ENCODE results near the gene HBS1L.

HBS1L gene

GRCh38 chr6:134997133-134997995 is 57.3 kb downstream of the HBS1L start:
- DNase-seq = no peak

DNA sequence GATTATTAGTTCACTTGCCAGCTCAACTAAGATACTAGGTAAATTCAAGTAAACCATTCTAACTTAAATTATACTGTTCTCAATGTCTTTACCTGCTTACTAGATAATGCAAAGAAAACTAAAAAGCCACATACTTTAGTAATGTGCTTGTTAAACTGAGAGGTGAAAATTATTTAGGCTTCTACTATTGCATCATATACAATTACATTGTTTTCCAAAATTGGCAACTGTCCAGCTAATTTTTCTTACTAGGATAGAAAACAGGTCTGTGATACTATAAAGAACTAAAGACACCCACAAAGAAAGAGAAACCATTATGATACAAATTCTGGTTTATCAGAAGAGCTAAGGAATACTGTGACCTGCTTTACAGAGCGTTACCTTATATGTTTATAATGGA is 59.1 kb downstream of the HBS1L start:
- no peak for DNase-seq

DNA sequence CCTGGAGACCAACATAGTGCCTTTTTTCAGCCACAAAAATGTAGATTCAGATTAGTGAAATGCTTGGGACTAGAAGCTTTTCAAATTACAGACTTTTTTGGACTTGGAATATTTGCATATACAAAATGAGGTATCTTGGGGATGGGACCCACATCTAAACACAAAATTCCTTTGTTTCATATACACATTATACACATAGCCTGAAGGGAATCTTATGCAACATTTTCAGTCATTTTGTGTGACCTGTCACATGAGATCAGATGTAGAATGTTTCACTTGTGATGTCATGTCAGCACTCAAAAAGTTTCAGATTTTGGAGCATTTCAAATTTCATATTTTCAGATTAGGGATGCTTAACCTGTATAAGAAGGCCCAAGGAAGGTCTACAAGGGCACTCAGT is 60.2 kb downstream of the HBS1L start:
- no peak for DNase-seq

DNA sequence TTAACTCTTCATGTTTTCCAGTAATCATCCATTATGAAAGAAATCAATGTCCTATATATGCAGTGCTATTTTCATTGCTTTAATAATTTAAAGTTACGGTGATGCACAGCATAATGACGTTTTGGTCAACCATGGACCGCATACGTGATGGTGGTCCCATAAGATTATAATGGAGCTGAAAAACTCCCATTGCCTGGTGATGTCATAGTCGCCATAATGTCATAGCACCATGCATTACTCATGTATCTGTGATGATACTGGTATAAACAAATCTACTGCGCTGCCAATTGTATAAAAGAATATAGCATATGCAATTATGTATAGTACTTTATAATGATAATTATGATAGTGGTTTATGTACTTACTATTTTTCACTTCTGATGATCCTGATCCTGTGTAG is 62.5 kb downstream of the HBS1L start:
- no peak for DNase-seq

DNA sequence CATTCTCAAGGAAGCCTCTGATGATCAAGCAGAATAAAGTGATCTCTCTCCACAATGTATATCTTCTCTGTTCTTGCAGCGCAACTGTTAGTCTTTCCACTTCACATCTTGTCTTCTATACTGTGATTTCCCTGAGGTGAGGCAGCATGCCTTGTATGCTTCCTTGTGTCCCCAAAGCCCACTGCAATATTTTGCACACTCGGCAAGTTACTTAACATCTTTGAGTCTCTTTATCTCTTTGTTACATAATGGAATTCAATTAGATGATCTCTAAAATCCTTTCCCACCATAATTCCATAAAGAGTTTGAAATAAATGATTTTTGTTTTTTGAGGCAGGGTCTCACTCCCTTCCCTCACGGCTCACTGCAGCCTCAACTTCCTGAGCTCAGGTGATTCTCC is 64.4 kb downstream of the HBS1L start:
- DNase-seq = no peak

DNA sequence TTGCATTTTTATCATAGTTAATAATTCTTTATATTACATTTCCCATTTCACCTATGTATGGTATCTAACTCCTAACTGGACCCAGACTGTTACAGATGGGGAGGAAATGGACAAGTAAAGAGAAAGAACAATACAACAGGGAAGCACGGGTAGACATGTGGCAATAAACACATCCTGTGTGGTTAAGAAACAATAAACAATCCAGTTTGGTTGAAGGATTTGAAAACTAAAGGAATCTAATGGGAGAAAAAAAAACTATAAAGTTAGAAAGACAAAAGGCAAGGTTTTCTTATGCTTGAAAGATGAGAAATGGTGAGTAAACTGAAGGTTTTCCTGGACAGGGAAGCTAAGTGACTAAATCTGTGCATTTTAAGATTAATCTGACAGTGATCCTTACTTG is 69.8 kb downstream of the HBS1L start:
- DNase-seq = no peak

DNA sequence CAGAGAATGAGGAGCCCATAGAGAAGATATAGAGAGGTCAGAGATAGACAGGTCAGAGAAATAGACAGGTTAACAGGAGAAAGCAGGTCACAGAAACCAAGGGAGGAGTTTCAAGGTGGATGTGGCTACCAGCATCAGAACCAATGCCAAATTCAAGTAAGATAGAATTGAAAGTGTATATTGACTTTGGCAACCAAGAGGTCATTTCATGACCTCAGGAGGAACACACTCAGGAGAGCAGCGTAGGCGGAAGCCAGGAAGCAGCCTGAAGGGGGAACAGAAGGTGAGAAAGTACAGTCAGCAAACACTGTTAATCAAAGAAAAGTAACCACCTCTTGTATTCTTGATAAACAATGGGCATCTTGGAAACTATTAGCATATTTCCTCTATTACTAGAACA is 70.8 kb downstream of the HBS1L start:
- DNase-seq = no peak

GRCh38 chr6:134982161-134982560 is 72.5 kb downstream of the HBS1L start:
- no peak for DNase-seq

- DNase-seq = no peak
These were observed 73.8 kb downstream of the HBS1L start for GRCh38 chr6:134980846-134981245.

DNA sequence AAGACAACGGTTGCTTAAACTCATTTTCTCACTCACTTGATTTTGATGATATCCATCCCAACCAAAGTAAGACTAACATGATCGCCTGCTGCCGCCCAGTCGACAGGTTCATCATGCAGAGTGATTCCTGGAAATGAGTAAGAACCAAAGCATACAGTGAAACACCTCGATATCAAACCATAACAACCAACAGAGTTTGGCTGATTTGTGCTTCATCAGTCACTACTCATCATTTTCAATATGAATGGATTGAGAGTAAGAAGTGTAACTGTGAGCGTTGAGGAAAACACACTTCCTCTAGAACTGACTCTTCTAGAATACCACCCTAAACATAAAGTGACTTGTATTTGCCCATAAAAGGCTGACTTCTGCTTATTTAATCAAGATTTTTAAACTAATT is 75.5 kb downstream of the HBS1L start:
- DNase-seq = no peak

- DNase-seq = no peak
These were observed 80.3 kb downstream of the HBS1L start for GRCh38 chr6:134974370-134974769.

DNA sequence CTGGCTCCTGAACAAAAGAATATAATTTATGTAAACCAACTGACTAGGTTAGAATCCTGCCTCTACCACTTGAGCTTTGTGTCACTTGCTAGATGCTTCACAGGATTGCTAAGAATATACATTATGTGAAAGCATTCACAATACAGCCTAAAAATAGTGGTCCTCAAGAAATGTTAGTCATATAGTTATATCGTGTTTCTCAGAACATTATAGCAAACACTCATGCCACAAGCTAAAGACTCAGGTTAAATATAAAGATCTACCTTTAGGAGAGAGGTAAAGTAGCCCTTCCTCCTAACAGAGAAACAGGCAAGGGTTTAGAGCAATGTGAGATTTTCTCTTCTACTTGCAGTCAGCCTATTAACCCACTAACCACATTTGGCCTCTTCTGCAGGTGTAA is 86.9 kb downstream of the HBS1L start:
- DNase-seq = no peak

- DNase-seq = no peak
These were observed 90.0 kb downstream of the HBS1L start for GRCh38 chr6:134964451-134965203.

GRCh38 chr6:134962421-134962820 is 92.2 kb downstream of the HBS1L start:
- DNase-seq = no peak

DNA sequence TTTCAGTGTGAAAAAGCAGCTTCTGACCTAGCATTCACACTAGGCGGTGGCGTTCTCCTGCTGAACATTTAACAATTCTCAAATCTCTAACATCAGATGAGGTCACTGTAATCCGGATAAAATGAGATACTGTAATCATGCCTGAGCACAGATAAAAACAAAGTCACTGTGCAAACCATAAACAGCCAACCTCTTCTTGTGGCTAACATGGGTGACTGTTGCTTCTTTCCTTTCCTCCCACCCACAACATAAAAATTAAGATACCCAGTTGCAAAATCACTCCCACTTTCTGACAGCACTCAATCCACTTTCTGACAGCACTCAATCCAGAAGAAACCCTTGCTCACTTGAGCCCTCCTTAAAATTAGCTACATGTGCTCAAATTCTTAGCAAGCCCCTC is 93.3 kb downstream of the HBS1L start:
- no peak for DNase-seq

GRCh38 chr6:134959603-134960002 is 95.0 kb downstream of the HBS1L start:
- DNase-seq = no peak

DNA sequence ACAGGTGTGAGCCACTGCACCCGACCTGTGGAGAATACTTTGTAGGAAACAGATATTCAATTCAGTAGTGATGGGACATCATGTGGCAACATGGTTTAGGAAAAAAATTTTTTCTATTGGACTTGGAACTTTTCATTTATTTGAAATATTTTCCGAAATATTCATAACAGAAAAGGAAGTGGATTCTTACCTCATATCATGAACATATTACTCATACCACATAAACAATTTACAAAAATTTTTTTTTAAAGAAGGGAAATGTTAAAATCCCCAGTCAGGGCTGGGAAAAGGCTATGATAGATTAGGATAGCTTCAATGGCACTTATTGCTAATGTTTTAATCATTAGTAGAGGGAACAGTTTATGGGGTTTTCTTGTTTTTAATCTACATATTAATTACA is 97.9 kb downstream of the HBS1L start:
- no peak for DNase-seq

DNA sequence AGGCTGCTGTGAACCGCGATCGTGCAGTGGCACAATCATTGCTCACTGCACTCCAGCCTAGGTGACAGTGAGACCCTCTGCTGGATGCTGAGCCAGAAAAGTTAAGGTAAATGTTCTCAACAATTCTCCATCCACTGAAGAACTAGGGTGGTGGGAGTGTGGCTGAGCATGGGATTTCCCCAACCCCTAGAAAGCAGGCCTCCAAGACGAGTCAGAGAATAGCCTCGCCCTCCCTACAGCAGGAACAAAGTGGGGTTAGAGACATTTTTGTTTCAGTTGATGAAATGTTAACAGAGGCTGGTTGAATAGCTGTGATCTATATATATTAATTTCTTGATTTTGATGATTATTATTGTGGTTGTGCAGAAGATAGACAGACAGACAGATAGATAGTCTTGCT is 98.6 kb downstream of the HBS1L start:
- DNase-seq = no peak

DNA sequence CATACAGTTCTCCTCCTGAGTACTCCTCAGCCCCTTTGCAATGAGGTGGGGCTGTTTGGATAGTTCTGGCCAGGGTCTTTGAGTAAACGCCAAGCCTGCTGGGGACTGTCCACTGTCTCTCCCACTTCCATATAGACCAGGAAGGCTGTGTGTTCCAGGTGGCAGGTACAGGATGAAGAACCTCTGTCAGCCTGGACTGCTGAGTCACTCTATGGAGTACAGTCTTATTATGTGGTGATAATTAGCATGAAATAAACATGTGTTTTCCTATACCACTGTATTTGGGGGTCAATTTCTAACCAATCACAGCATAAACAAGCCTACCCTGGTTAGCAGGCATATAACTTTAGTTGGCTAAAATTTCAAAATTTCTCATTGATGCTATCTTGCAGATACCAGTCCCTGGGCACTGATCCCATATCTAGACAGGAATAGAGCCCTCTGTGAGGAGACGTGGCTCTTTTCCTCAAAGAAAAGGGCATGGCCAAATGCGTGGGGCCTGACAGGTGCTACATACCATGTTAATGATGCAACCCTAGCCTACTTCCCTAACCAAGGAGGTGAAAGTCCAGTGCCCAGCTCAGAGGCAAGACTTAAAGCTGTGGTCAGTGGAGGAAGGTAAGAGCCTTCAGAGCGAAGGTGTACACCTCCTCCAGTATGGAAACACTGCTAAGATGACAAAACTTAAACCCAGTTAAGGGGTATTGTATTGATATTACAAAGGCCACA is 100.2 kb downstream of the HBS1L start:
- DNase-seq = no peak

DNA sequence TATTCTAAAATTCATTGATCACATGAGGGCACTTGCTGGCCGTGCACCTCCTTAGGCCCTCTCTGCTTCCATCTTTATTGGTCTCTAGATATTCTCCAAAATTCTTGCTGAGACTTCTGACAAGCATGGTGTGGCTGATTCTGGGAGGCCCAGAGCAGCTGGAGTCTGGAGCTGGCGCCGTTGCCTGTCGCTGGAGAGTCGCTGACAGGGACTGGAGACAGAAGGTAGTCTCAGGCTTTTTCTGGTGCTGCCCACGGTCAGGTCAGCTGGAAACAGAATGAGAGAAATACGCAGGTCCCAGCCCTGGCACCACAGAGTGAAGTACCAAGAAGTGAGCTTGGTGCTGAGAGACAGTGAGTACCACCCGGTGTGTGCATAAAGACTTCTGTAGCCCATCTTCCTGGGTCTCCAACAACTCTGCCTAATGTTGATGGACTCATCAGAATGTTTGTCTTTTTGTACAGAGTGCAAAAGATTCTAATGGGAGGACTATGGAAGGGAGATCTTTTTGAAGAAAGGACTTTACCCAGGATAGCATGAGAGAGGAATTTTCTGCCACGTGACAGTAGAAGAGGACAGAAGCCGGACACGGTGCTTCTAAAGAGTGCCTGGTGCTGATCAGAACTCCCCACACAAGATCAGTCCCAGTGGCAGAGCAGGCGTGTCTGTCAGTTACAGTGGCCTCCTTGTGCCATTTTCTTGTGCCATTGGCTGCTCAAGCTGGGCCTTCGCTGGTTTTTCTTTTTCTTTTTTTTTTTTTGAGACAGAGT is 102.9 kb downstream of the HBS1L start:
- no peak for DNase-seq

GRCh38 chr6:134950482-134950881 is 104.1 kb downstream of the HBS1L start:
- no peak for DNase-seq

DNA sequence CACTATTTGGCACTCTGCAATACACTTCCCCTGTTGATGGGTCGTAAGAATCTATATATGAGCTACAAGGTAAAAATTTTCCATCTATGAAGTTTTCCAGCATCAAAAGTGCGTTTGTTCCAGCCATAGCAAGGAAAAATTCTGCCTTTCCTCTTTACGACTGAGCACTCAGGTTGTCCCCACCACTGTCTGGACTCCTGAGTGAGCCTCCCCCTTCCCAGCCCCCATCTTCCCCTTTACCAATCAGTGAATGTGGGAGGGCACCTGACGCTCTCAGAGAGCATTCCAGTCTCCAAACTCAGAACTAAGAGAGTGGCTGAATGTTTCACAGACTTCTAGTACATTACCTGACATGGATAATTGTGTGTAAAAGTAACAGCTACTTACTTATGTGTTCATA is 104.7 kb downstream of the HBS1L start, which contains the start of gene ALDH8A1:
Gene ALDH8A1 (minus strand): TSS at position 175 of the 400 bp plus-strand sequence. CDS start 48 bp downstream, at position 127.
- no peak for DNase-seq

GRCh38 chr6:134948691-134949090 is 105.9 kb downstream of the HBS1L start:
- no peak for DNase-seq
